MM.1S (cell line): ENCODE data around the gene ADAMTS3.

Experiments
- DNase-seq: peaks from one replicate; pipeline ENCODE4 v3.0.0-alpha.2; 2015
- H2AFZ ChIP-seq: fragments of 300-600 bp; sonication (generic); 2 replicates; pipeline ENCODE4 v1.6.0; 2016; ENCODE audit warnings: antibody characterized with exemption, low read length
- H3F3A ChIP-seq: fragments of 300-600 bp; sonication (generic); 2 replicates; pipeline ENCODE4 v1.6.1; 2016; ENCODE audit warnings: mild to moderate bottlenecking, antibody characterized with exemption, low read length, moderate library complexity, mixed read lengths; ENCODE audit not compliant: insufficient read depth
- H3K27ac ChIP-seq: fragments of 300-600 bp; sonication (generic); 2 replicates; pipeline ENCODE4 v1.5.1; 2016; ENCODE audit warnings: mild to moderate bottlenecking, low read length
- H3K27me3 ChIP-seq: fragments of 300-600 bp; sonication (generic); replicated peaks from 2 replicates; pipeline ENCODE4 v1.6.0; 2016; ENCODE audit warnings: low read length; ENCODE audit not compliant: insufficient read depth
- H3K36me3 ChIP-seq: fragments of 300-600 bp; sonication (generic); replicated peaks from 2 replicates; pipeline ENCODE4 v1.6.1; 2016; ENCODE audit warnings: mild to moderate bottlenecking, low read length, mixed read lengths; ENCODE audit not compliant: insufficient read depth
- H3K4me1 ChIP-seq: fragments of 300-600 bp; sonication (generic); 2 replicates; pipeline ENCODE4 v1.6.1; 2016; ENCODE audit warnings: low read length, mixed read lengths
- H3K4me2 ChIP-seq: fragments of 300-600 bp; sonication (generic); 2 replicates; pipeline ENCODE4 v1.6.0; 2016; ENCODE audit warnings: low read depth, low read length
- H3K4me3 ChIP-seq: fragments of 300-600 bp; sonication (generic); 2 replicates; pipeline ENCODE4 v1.5.1; 2016; ENCODE audit warnings: low read length, mixed read lengths
- H3K79me2 ChIP-seq: fragments of 300-600 bp; sonication (generic); 2 replicates; pipeline ENCODE4 v1.6.1; 2016; ENCODE audit warnings: mixed run types, low read length, mixed read lengths
- H3K9ac ChIP-seq: fragments of 300-600 bp; sonication (generic); 2 replicates; pipeline ENCODE4 v1.6.1; 2016; ENCODE audit warnings: low read length, mixed read lengths
- H3K9me2 ChIP-seq: fragments of 300-600 bp; sonication (generic); replicated peaks from 2 replicates; pipeline ENCODE4 v1.6.1; 2016; ENCODE audit warnings: mild to moderate bottlenecking, low read length, mixed read lengths; ENCODE audit not compliant: insufficient read depth
- H3K9me3 ChIP-seq: fragments of 300-600 bp; sonication (generic); replicated peaks from 2 replicates; pipeline ENCODE4 v1.6.1; 2016; ENCODE audit warnings: mild to moderate bottlenecking, low read length, mixed read lengths; ENCODE audit not compliant: insufficient read depth
- H4K20me1 ChIP-seq: fragments of 300-600 bp; sonication (generic); 2 replicates; pipeline ENCODE4 v1.6.1; 2016; ENCODE audit warnings: mild to moderate bottlenecking, low read length, moderate library complexity, mixed read lengths; ENCODE audit not compliant: insufficient read depth
- CTCF ChIP-seq: fragments of 300-600 bp; sonication (generic); IDR thresholded peaks from 2 replicates; pipeline ENCODE4 v1.5.1; 2016; ENCODE audit warnings: antibody characterized with exemption, low read length, mixed read lengths
- EZH2 ChIP-seq: fragments of 300-600 bp; sonication (generic); optimal IDR thresholded peaks from 2 replicates; pipeline ENCODE3; 2017; ENCODE audit warnings: low read depth, mild to moderate bottlenecking, antibody characterized with exemption, low read length, mixed read lengths
- EZH2phosphoT487 ChIP-seq: fragments of 300-600 bp; sonication (generic); IDR thresholded peaks from 2 replicates; pipeline ENCODE4 v1.6.1; 2018; ENCODE audit warnings: antibody characterized with exemption, low read length

ADAMTS3 gene

GRCh38 chr4:72366601-72367000, 202.4 kb downstream of the ADAMTS3 start:
- H3K27me3 ChIP-seq = no peaks in the 10 kb centered on the region
- H3F3A ChIP-seq = no peaks in the 10 kb centered on the region
- H3K27ac ChIP-seq = no peak overlapping the region
- H3K4me2 ChIP-seq = no peak overlapping the region
- H2AFZ ChIP-seq = no peak overlapping the region
- no peak for DNase-seq
- no peaks in the 10 kb centered on the region for H4K20me1 ChIP-seq
- no peak overlapping the region for H3K9ac ChIP-seq
- H3K9me2 ChIP-seq = no peaks in the 10 kb centered on the region
- no peak for TF ChIP-seq EZH2
- no peak for TF ChIP-seq CTCF
- no peak for TF ChIP-seq EZH2phosphoT487
- no peaks in the 10 kb centered on the region for H3K79me2 ChIP-seq
- H3K4me3 ChIP-seq = no peak overlapping the region
- no peaks in the 10 kb centered on the region for H3K9me3 ChIP-seq
- no peaks in the 10 kb centered on the region for H3K4me1 ChIP-seq
- no peaks in the 10 kb centered on the region for H3K36me3 ChIP-seq

- Histone ChIP-seq H3K79me2 (no peaks in the 10 kb centered on the region), H3K4me1 (no peaks in the 10 kb centered on the region), H3F3A (no peaks in the 10 kb centered on the region), H3K9me2 (no peaks in the 10 kb centered on the region), H3K9ac (no peak overlapping the region), H3K4me2 (no peak overlapping the region), H3K36me3 (no peaks in the 10 kb centered on the region), H3K4me3 (no peak overlapping the region), H4K20me1 (no peaks in the 10 kb centered on the region), H3K27me3 (no peaks in the 10 kb centered on the region), H2AFZ (no peak overlapping the region), H3K9me3 (no peaks in the 10 kb centered on the region), H3K27ac (no peak overlapping the region)
- TF ChIP-seq EZH2phosphoT487 = no peak
- no peak for TF ChIP-seq EZH2
- no peak for TF ChIP-seq CTCF
- no peak for DNase-seq
Measured at GRCh38 chr4:72365981-72366380, 203.0 kb downstream of the ADAMTS3 start.

GRCh38 chr4:72365016-72365415, 204.0 kb downstream of the ADAMTS3 start:
- Histone ChIP-seq H3K9me2 (no peaks in the 10 kb centered on the region), H3K4me1 (no peaks in the 10 kb centered on the region), H3F3A (no peaks in the 10 kb centered on the region), H3K27ac (no peak overlapping the region), H4K20me1 (no peaks in the 10 kb centered on the region), H3K4me2 (no peak overlapping the region), H3K79me2 (no peaks in the 10 kb centered on the region), H3K36me3 (no peaks in the 10 kb centered on the region), H2AFZ (no peak overlapping the region), H3K4me3 (no peak overlapping the region), H3K9me3 (no peaks in the 10 kb centered on the region), H3K9ac (no peak overlapping the region), H3K27me3 (no peaks in the 10 kb centered on the region)
- no peak for TF ChIP-seq EZH2
- no peak for TF ChIP-seq CTCF
- TF ChIP-seq EZH2phosphoT487 = no peak
- DNase-seq = no peak
